Activated CD4-positive, alpha-beta T cell treated with anti-CD3 and anti-CD28 coated beads, Interleukin-2, amount 50 U/mL, for 4 hours (primary cell): ENCODE measurements around the gene HEXD.
"Not testable (repeated sequence)": the region's sequence is repeated elsewhere in the genome, so short reads cannot be mapped to it uniquely, and the experiment has no call there.

Source experiments
- DNase-seq, 2 experiments: peaks; one replicate each; pipeline ENCODE4 v3.0.0-alpha.2; 2020

Gene HEXD

GRCh38 chr17:82418001-82418986 lies at the start of gene HEXD, which contains the start of gene OGFOD3:
Gene HEXD, plus strand, starts transcription at chr17:82418347. Its CDS starts 1,453 bp downstream, at chr17:82419800.
Gene OGFOD3, minus strand, starts transcription at chr17:82418586. Its CDS starts 101 bp downstream, at chr17:82418485.
- peak; percentile 71 to 75 for DNase-seq

DNA sequence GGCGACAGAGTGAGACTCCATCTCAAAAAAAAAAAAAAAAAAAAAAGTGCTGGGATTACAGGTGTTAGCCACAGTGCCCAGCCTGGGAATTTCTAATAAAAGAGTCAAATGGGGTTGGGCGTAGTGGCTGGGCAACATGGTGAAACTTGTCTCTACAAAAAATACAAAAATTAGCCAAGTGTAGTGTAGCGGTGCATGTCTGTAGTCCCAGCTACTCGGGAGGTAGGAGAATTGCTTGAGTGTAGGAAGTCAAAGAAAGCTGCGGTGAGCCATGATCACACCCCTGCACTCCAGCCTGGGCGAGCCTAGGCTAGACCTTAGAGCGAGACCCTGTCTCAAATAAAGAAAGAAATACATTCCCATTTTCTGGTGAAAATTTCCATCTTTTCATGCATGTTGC lies 48.9 kb upstream of the HEXD start:
- DNase-seq = no peak

- DNase-seq = peak; percentile 23 to 37
Measured at GRCh38 chr17:82370471-82371332, 47.4 kb upstream of the HEXD start.

GRCh38 chr17:82371333-82372248 lies 46.6 kb upstream of the HEXD start, which contains the start of gene UTS2R:
Gene UTS2R, plus strand, starts transcription at chr17:82371765. Its CDS starts 2,560 bp downstream, at chr17:82374325.
- no peak for DNase-seq

DNA sequence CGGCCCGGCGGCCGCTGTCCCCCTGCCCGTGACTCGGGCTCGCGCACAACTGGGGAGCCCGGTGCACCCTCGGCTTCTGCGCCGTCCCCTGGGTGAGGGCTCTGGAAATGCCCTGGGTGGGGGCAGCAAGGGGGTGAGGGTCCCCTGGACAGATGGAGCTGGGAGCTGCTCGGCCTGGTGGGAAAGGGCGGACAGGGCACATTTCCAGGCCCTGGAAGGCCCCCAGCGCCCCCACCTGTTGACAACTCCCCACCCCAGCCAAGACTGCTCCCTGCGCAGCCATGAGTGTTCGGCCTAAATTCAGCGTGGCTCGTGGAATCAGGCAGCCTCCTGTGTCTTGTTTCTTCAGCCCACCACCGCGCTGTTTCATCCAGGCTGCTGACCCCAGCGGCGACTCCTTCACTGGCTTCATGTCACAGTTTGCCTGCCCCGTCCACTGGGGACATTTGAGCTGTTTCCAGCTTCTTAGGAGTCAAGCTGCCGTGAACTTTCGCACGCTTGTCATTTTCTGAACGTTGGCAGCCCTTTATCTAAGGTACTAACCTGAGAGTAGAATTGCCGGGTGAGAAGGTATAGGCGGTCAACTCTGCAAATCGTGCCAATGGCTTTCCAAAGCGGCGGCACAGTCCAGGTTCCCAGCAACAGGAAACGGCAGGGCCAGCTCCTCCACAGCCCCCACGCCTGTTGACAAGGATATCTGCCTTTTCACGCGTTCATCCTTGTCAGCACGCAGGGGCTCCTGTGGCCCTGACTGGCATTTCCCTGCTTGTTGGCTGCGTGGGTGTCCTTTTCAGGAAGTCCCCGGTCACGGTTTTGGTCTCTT lies 45.7 kb upstream of the HEXD start:
- DNase-seq = no peak

DNA sequence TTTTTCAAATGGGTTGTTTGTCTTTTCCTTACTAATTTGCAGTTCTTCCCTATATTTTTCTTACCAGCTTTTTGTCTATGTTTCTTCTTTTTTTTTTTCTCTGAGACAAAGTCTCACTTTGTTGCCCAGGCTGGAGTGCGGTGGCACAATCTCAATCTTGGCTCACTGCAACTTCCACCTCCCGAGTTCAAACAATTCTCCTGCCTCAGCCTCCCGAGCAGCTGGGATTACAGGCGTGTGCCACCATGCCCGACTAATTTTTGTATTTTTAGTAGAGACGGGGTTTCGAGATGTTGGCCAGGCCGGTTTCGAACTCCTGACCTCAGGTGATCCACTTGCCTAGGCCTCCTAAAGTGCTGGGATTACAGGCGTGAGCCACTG lies 45.1 kb upstream of the HEXD start:
- not testable (repeated sequence) for DNase-seq

- no peak for DNase-seq
Measured at GRCh38 chr17:82373731-82374625, 44.2 kb upstream of the HEXD start.

DNA sequence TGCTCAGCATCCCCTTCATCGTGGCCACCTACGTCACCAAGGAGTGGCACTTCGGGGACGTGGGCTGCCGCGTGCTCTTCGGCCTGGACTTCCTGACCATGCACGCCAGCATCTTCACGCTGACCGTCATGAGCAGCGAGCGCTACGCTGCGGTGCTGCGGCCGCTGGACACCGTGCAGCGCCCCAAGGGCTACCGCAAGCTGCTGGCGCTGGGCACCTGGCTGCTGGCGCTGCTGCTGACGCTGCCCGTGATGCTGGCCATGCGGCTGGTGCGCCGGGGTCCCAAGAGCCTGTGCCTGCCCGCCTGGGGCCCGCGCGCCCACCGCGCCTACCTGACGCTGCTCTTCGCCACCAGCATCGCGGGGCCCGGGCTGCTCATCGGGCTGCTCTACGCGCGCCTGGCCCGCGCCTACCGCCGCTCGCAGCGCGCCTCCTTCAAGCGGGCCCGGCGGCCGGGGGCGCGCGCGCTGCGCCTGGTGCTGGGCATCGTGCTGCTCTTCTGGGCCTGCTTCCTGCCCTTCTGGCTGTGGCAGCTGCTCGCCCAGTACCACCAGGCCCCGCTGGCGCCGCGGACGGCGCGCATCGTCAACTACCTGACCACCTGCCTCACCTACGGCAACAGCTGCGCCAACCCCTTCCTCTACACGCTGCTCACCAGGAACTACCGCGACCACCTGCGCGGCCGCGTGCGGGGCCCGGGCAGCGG lies 43.4 kb upstream of the HEXD start:
- no peak for DNase-seq

GRCh38 chr17:82375359-82376041 lies 42.6 kb upstream of the HEXD start:
- DNase-seq = no peak

GRCh38 chr17:82376042-82376730 lies 42.0 kb upstream of the HEXD start:
- no peak for DNase-seq

GRCh38 chr17:82377294-82377693 lies 40.9 kb upstream of the HEXD start:
- DNase-seq = not testable (repeated sequence)

DNA sequence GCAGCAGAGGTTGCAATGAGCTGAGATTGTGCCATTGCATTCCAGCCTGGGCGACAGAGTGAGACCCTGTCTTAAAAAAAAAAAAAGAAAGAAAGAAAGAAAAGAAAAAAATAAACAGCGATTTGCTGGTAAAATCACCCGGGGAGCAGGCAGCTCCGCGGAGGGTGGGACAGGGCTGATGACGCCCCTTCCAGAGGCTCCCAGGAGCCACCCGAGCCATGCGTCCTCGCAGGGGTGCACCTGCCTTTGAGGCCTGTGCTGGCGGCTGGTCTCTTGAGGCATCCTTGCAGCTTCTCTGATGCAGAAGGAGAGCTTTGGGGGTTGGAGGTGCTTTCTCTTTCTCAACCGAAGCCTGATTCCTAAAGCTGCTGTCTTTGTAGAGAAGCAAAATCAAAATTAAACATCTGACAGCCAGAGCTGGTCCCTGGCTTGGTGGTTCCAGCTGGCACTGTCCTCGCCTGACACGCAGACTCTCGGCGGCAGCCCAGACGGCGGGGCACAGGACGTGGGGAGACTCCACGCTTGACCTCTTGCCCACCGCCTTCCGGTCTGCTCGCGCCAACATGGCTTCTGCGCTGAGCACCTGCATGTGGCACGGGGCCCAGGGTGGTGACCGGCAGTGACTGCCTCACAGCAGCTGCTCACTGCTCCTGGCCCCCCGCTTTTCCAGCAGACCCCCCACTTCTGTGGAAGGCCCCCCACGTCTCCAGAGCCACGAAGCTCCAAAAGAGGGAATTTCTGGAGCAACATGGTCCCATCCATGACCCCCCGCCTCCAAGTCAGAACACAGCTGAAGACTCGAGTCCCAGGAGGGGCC lies 40.0 kb upstream of the HEXD start:
- no peak for DNase-seq

- DNase-seq = no peak
Measured at GRCh38 chr17:82378741-82379021, 39.5 kb upstream of the HEXD start.

DNA sequence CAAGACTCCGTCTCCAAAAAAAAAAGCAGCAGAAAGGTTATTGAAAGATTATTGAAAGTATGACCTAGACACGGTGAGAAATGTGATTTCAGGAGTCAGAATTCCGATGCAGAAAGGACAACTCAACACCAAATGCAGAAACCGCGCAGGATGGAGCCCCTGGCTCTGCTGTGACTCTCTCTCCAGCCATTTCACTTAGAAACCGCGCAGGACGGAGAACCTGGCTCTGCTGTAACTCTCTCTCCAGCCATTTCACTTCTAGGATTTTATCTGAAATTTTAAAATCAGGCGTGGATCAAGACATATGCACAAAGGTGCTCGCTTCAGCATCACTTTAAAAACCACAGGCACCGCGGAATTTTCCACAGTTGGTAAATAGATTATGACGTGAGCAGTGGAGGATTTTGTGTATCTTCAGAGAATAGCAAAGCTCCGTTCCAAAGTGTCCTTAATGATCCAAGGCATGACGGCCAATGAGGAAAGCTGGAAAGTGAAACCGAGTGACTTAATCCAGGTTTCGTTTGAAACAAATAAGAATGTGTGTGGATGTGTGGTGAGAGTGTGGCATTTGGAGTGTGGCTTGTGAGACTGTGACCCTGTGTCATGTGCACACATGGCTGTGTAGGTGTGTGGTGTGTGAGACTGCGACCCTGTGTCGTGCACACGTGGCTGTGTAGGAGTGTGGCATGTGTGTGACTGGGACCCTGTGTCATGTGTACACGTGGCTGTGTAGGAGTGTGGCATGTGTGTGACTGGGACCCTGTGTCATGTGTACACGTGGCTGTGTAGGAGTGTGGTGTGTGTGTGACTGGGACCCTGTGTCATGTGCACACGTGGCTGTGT lies 37.1 kb upstream of the HEXD start:
- no peak for DNase-seq

DNA sequence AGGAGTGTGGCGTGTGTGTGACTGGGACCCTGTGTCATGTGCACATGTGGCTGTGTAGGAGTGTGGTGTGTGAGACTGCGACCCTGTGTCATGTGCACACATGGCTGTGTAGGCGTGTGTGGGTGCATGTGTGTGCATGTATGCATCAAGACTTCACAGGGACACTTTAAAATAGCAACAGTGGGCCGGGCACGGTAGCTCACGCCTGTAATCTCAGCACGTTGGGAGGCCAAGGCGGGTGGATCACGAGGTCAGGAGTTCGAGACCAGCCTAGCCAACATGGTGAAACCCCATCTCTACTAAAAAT lies 36.5 kb upstream of the HEXD start:
- DNase-seq = not testable (repeated sequence)

DNA sequence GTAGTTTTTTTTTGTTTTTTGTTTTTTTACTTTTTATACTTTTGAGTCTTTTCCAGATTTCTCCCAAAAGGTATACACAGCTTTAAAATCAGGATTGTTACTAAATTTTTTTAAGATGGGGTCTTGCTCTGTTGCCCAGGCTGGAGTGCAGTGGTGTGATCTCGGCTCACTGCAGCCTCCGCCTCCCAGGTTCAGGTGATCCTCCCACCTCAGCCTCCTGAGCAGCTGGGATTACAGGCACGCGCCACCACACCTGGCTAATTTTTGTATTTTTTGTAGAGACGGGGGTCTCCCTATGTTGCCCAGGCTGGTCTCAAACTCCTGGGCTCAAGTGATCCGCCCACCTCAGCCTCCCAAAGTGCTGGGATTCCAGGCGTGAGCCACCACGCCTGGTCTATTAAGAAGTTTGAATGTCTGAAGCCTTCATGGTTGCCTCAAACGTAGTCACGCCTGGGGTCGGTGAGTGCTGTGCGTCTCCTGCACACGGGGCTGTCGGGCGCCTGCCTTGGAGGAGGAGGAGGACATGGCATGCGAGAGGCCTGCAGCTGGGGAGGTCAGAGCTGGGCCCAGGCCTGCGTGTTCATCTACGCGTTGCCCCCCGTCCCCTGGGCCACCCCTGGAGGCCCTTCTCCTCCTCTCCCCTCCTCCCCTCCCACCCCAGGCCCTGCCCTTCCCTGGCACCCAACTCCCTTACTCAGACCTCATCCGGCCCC lies 35.8 kb upstream of the HEXD start:
- DNase-seq = not testable (repeated sequence)
